ENCODE measurements around the gene AMH. TPM values are rescaled to one million over a fixed set of nuclear protein-coding genes. Genes with fewer than 3 reads are reported as not detected.

The AMH gene
- total and polyA plus RNA-seq, 2 of the 13 experiments (the other 11 are each of a cell fraction or from before 2014, with no cell fraction given), result 0.03 to 0.18 TPM

DNA sequence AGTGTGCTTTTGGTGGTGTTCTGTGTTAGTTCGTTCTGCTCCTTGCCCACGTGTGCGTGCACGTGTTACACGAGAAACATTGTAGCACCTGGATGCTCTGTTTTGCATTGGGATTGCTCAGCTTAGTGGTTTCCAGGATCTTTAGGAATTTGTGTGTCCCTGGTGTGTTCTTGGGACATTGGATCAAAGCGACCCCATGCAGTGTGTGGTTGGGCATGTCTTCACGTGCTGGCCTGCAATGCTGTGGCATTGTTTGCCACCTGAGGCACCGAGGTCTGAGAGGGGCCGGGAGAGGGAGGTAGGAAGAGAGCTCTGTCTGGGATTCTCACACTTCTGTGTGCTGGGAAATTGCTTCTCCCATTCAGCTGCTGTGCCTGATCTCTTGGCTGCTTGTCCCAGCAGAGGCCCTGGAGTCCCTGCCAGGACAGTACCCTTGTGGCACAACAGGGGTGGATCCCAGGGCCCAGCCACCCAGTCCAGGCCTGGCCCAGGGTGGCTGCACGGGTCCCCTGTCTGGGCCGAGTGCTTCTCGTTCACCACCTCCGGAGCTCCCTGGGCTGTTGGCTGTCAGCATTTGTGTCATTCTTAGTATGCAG is 24.3 kb upstream of the AMH start (continued):
- no peak for TF ChIP-seq ETS1 (CRISPR knock-in tag; IDR thresholded peaks at IDR 0.05)
- no peak for TF ChIP-seq ZBTB21 (CRISPR knock-in tag; IDR thresholded peaks at IDR 0.05)
- TF ChIP-seq ZHX2 (IDR thresholded peaks at IDR 0.05; ENCODE audit: low read depth), result no peak
- no peak for TF ChIP-seq ZHX2 (CRISPR knock-in tag; IDR thresholded peaks at IDR 0.05; ENCODE audit: borderline replicate concordance)
- no peak for TF ChIP-seq THAP11 (CRISPR knock-in tag; IDR thresholded peaks at IDR 0.05)
- no peak for TF ChIP-seq ZBTB3 (CRISPR knock-in tag; IDR thresholded peaks at IDR 0.05; ENCODE audit: borderline replicate concordance, low read depth)
- no peak for TF ChIP-seq NKX3-1 (CRISPR knock-in tag; IDR thresholded peaks at IDR 0.05)

Measured in HepG2 (cell line).